ENCODE results near the gene ECM1. TPM values are rescaled to one million over a fixed set of nuclear protein-coding genes. Genes with fewer than 3 reads are reported as not detected.

Gene ECM1
- total and polyA plus RNA-seq, 2 of the 8 experiments (the other 6 are each of a cell fraction or from before 2014, with no cell fraction given) = 0.95 to 0.98 TPM

DNA sequence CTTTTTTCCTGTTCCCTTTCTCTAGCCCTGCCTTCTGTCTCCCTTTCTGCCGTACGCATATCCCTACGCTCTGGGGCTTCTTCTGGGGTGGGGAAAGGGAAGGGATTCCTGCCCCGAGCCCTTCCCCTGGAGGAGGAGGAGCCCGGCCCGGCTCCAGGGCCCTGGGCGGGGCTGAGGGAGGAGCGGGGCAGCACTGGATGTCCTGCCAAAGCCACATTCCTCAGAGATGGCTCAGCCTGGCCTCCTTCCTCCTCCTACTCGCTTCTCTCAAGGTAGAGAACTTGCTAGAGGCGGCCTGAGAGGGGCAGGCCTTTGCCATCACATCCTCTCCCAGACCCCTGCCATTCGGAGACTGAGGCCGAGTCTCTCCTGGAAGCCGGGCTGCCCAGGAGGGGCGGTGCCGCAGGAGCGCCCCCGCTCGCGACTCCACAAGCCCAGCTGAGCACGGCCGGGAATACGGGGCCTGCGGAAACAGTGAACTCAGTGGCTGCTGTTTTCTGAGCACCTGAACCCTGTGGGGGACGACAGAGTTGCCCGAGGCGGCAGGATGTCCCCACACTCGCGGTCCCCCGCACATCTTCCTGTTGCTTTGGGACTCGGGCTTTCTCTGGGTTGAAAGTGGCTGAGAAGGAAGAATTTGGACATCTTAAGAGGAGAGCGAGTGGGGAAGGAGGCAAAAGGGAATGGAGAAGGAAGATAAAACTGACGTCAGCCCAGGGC, 53.5 kb downstream of the ECM1 start (continued):
- TF ChIP-seq, protein P1, sequence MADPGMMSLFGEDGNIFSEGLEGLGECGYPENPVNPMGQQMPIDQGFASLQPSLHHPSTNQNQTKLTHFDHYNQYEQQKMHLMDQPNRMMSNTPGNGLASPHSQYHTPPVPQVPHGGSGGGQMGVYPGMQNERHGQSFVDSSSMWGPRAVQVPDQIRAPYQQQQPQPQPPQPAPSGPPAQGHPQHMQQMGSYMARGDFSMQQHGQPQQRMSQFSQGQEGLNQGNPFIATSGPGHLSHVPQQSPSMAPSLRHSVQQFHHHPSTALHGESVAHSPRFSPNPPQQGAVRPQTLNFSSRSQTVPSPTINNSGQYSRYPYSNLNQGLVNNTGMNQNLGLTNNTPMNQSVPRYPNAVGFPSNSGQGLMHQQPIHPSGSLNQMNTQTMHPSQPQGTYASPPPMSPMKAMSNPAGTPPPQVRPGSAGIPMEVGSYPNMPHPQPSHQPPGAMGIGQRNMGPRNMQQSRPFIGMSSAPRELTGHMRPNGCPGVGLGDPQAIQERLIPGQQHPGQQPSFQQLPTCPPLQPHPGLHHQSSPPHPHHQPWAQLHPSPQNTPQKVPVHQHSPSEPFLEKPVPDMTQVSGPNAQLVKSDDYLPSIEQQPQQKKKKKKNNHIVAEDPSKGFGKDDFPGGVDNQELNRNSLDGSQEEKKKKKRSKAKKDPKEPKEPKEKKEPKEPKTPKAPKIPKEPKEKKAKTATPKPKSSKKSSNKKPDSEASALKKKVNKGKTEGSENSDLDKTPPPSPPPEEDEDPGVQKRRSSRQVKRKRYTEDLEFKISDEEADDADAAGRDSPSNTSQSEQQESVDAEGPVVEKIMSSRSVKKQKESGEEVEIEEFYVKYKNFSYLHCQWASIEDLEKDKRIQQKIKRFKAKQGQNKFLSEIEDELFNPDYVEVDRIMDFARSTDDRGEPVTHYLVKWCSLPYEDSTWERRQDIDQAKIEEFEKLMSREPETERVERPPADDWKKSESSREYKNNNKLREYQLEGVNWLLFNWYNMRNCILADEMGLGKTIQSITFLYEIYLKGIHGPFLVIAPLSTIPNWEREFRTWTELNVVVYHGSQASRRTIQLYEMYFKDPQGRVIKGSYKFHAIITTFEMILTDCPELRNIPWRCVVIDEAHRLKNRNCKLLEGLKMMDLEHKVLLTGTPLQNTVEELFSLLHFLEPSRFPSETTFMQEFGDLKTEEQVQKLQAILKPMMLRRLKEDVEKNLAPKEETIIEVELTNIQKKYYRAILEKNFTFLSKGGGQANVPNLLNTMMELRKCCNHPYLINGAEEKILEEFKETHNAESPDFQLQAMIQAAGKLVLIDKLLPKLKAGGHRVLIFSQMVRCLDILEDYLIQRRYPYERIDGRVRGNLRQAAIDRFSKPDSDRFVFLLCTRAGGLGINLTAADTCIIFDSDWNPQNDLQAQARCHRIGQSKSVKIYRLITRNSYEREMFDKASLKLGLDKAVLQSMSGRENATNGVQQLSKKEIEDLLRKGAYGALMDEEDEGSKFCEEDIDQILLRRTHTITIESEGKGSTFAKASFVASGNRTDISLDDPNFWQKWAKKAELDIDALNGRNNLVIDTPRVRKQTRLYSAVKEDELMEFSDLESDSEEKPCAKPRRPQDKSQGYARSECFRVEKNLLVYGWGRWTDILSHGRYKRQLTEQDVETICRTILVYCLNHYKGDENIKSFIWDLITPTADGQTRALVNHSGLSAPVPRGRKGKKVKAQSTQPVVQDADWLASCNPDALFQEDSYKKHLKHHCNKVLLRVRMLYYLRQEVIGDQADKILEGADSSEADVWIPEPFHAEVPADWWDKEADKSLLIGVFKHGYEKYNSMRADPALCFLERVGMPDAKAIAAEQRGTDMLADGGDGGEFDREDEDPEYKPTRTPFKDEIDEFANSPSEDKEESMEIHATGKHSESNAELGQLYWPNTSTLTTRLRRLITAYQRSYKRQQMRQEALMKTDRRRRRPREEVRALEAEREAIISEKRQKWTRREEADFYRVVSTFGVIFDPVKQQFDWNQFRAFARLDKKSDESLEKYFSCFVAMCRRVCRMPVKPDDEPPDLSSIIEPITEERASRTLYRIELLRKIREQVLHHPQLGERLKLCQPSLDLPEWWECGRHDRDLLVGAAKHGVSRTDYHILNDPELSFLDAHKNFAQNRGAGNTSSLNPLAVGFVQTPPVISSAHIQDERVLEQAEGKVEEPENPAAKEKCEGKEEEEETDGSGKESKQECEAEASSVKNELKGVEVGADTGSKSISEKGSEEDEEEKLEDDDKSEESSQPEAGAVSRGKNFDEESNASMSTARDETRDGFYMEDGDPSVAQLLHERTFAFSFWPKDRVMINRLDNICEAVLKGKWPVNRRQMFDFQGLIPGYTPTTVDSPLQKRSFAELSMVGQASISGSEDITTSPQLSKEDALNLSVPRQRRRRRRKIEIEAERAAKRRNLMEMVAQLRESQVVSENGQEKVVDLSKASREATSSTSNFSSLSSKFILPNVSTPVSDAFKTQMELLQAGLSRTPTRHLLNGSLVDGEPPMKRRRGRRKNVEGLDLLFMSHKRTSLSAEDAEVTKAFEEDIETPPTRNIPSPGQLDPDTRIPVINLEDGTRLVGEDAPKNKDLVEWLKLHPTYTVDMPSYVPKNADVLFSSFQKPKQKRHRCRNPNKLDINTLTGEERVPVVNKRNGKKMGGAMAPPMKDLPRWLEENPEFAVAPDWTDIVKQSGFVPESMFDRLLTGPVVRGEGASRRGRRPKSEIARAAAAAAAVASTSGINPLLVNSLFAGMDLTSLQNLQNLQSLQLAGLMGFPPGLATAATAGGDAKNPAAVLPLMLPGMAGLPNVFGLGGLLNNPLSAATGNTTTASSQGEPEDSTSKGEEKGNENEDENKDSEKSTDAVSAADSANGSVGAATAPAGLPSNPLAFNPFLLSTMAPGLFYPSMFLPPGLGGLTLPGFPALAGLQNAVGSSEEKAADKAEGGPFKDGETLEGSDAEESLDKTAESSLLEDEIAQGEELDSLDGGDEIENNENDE (IDR thresholded peaks at IDR 0.05; ENCODE audit: insufficient replicate concordance, low read length) = no peak
- TF ChIP-seq CHD2 (IDR thresholded peaks at IDR 0.05; ENCODE audit: low read length) = no peak
- TF ChIP-seq MAX (IDR thresholded peaks at IDR 0.05) = no peak; the same call in 1 of the 2 replicates
- TF ChIP-seq RNF2 (IDR thresholded peaks at IDR 0.05; ENCODE audit: borderline replicate concordance, low read depth, low read length, missing control alignments, poor library complexity, severe bottlenecking) = no peak
- TF ChIP-seq MAFK (IDR thresholded peaks at IDR 0.05; ENCODE audit: low read depth, low read length) = no peak
- peak; percentile 88 for TF ChIP-seq TAF1 (IDR thresholded peaks at IDR 0.05; ENCODE audit: low read depth, low read length)
- peak; percentile 3; the same call in 1 of the 2 replicates for TF ChIP-seq YY1 (IDR thresholded peaks at IDR 0.05; ENCODE audit: low read depth, low read length)
- TF ChIP-seq, protein P2, sequence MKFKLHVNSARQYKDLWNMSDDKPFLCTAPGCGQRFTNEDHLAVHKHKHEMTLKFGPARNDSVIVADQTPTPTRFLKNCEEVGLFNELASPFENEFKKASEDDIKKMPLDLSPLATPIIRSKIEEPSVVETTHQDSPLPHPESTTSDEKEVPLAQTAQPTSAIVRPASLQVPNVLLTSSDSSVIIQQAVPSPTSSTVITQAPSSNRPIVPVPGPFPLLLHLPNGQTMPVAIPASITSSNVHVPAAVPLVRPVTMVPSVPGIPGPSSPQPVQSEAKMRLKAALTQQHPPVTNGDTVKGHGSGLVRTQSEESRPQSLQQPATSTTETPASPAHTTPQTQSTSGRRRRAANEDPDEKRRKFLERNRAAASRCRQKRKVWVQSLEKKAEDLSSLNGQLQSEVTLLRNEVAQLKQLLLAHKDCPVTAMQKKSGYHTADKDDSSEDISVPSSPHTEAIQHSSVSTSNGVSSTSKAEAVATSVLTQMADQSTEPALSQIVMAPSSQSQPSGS (IDR thresholded peaks at IDR 0.05; ENCODE audit: low read length) = 0 out of 2 replicates have a peak, but pooled peaks have one; percentile 23
